Brain microvascular endothelial cell (primary cell): ENCODE measurements around the gene TSSK3.
A peak's percentile ranks its signal among the peaks of the same experiment; 100 is the strongest.

Experiments
- DNase-seq: peaks from one replicate; pipeline ENCODE4 v3.0.0-alpha.2; 2020
- H3K27ac ChIP-seq: fragments of 250-450 bp; sonication (Bioruptor Pico); 2 replicates; pipeline ENCODE4 v1.5.1; 2020; ENCODE audit warnings: mild to moderate bottlenecking, moderate library complexity
- H3K27me3 ChIP-seq: fragments of 250-450 bp; sonication (Bioruptor Pico); replicated peaks from 2 replicates; pipeline ENCODE4 v1.5.1; 2020; ENCODE audit warnings: mild to moderate bottlenecking
- H3K36me3 ChIP-seq: fragments of 250-450 bp; sonication (Bioruptor Pico); replicated peaks from 2 replicates; pipeline ENCODE4 v1.5.1; 2020; ENCODE audit warnings: mild to moderate bottlenecking
- H3K4me3 ChIP-seq: 2 replicates; pipeline ENCODE4 v1.5.1; 2011; ENCODE audit warnings: low read depth, mild to moderate bottlenecking, control low read depth, low read length, moderate library complexity
- CTCF ChIP-seq: IDR thresholded peaks from 2 replicates; pipeline ENCODE4 v1.5.1; 2011; ENCODE audit warnings: low read depth, mild to moderate bottlenecking, moderate library complexity, low read length, control low read depth, inconsistent platforms; ENCODE audit errors: missing control alignments
- in situ Hi-C: cut with HindIII; loops from 2 replicates; pipeline ENCODE4 v1.10.0; 2017; ENCODE audit warnings: low sequenced_read_pairs, low pct_ligation_motif_present

The TSSK3 gene

GRCh38 chr1:32341971-32342370 is 20.4 kb upstream of the TSSK3 start:
- no peaks in the 10 kb centered on the region for H3K27me3 ChIP-seq
- DNase-seq, result no peak
- H3K4me3 ChIP-seq, result no peak overlapping the region
- H3K36me3 ChIP-seq, result no peaks in the 10 kb centered on the region
- no peak for TF ChIP-seq CTCF
- in situ Hi-C loops, result no loop called here
- H3K27ac ChIP-seq, result no peak overlapping the region

GRCh38 chr1:32342704-32343103 is 19.6 kb upstream of the TSSK3 start:
- DNase-seq, result no peak
- H3K27me3 ChIP-seq, result no peaks in the 10 kb centered on the region
- in situ Hi-C loops, result no loop called here
- no peaks in the 10 kb centered on the region for H3K36me3 ChIP-seq
- TF ChIP-seq CTCF, result no peak
- H3K27ac ChIP-seq, result no peak overlapping the region
- H3K4me3 ChIP-seq, result no peak overlapping the region

- in situ Hi-C loops, result no loop called here
- Histone ChIP-seq H3K27ac (no peak overlapping the region), H3K36me3 (no peaks in the 10 kb centered on the region), H3K4me3 (no peak overlapping the region), H3K27me3 (no peaks in the 10 kb centered on the region)
- no peak for TF ChIP-seq CTCF
- DNase-seq, result no peak
Measured at GRCh38 chr1:32345289-32345827, 17.0 kb upstream of the TSSK3 start.

GRCh38 chr1:32346532-32347157 is 15.7 kb upstream of the TSSK3 start:
- Histone ChIP-seq H3K4me3 (no peak overlapping the region), H3K27ac (no peak overlapping the region), H3K27me3 (no peaks in the 10 kb centered on the region), H3K36me3 (no peaks in the 10 kb centered on the region)
- no peak for DNase-seq
- TF ChIP-seq CTCF, result no peak
- in situ Hi-C loops, result no loop called here

- peak overlapping the region; percentile 41 for H3K27ac ChIP-seq
- H3K4me3 ChIP-seq, result no peak overlapping the region
- in situ Hi-C loops, result no loop called here
- H3K27me3 ChIP-seq, result no peaks in the 10 kb centered on the region
- DNase-seq, result peak; percentile 76
- H3K36me3 ChIP-seq, result no peaks in the 10 kb centered on the region
- TF ChIP-seq CTCF, result no peak
Measured at GRCh38 chr1:32349211-32349708, 13.1 kb upstream of the TSSK3 start.
